ENCODE measurements around the gene EHD4. TPM values are rescaled to one million over a fixed set of nuclear protein-coding genes. Genes with fewer than 3 reads are reported as not detected.

The EHD4 gene
- total RNA-seq, 1 donor from 2014 or later, result 18.8 TPM

DNA sequence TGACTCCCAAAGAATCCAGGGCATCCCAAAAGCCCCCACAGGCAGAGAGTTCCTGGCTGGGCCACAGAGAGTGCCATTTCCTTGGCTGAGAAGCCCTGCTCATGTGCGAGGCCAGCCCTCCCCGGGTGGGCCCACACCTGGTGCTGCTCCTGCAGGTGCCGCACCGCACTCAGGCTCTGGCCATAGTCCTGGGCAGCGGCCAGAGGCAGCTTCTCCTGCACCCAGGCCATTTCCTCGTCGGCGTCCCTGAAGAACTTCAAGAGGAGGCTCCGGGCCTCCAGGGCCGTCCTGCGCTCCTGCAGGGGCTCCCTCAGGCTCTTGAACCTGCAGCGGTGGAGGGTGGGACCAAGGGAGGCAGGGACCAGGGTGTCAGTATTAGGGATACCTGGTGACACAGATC, 115.6 kb downstream of the EHD4 start:
- Mint-ChIP-seq H3K36me3 (no peaks in the 10 kb centered on the region), H3K4me3 (no peak overlapping the region), H3K27me3 (no peaks in the 10 kb centered on the region), H3K9me3 (no peaks in the 10 kb centered on the region), H3K4me1 (ENCODE audit: unreplicated experiment) (peaks cover 4% of the 10 kb centered on the region), H3K27ac (no peak overlapping the region)
- no peak for DNase-seq (ENCODE audit: extremely low spot score, unreplicated experiment)
- TF ChIP-seq, protein P1, sequence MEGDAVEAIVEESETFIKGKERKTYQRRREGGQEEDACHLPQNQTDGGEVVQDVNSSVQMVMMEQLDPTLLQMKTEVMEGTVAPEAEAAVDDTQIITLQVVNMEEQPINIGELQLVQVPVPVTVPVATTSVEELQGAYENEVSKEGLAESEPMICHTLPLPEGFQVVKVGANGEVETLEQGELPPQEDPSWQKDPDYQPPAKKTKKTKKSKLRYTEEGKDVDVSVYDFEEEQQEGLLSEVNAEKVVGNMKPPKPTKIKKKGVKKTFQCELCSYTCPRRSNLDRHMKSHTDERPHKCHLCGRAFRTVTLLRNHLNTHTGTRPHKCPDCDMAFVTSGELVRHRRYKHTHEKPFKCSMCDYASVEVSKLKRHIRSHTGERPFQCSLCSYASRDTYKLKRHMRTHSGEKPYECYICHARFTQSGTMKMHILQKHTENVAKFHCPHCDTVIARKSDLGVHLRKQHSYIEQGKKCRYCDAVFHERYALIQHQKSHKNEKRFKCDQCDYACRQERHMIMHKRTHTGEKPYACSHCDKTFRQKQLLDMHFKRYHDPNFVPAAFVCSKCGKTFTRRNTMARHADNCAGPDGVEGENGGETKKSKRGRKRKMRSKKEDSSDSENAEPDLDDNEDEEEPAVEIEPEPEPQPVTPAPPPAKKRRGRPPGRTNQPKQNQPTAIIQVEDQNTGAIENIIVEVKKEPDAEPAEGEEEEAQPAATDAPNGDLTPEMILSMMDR (conservative IDR thresholded peaks at IDR 0.05), result no peak

DNA sequence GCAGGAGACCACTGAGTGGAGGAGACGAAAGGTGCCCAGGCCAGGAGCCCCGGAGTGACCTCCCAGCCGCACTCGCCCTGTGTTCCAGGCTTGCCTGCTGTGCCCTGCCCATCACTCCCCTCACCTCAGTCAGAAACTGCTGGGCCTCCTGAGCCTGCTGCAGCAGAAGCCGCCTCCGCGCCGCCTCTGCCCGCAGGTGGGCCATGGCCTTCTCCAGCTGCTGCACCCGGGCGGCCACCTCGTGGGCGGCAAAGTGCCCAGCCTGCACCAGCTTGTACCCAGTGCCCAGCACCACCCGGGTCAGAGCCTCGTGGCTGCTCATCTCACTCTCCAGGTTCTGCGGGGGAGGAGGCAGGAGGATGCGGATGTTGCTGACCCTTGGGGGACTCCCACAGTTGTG, 116.1 kb downstream of the EHD4 start:
- no peaks in the 10 kb centered on the region for H3K27me3 Mint-ChIP-seq
- H3K27ac Mint-ChIP-seq, result no peak overlapping the region
- peaks cover 4% of the 10 kb centered on the region for H3K4me1 Mint-ChIP-seq (ENCODE audit: unreplicated experiment)
- no peak overlapping the region for H3K4me3 Mint-ChIP-seq
- no peaks in the 10 kb centered on the region for H3K36me3 Mint-ChIP-seq
- TF ChIP-seq, protein P1 (conservative IDR thresholded peaks at IDR 0.05), result no peak
- no peak for DNase-seq (ENCODE audit: extremely low spot score, unreplicated experiment)
- H3K9me3 Mint-ChIP-seq, result no peaks in the 10 kb centered on the region

- H3K4me3 Mint-ChIP-seq, result no peak overlapping the region
Observed at GRCh38 chr15:41855261-41855961, 116.9 kb downstream of the EHD4 start.

DNA sequence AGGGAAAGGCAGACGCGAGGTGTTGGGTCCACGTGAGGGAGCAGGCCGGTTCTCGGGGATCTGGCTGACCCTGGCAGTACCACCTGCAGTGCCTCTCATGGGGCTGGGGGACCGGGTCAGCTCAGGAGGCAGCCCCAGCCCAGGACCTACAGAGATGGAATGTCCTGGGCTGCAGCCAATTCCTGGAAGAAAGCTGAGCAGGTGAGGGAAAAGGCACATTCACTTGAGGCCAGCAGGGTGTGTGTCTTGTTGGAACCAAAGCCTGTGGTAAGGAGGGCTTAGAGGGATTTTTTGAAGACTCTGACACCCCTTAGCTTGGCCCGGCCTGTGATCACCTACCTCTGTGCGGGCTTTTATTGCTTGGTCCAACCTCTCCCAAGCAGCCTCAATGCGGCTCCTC, 117.9 kb downstream of the EHD4 start:
- H3K27ac Mint-ChIP-seq, result no peak overlapping the region
- TF ChIP-seq, protein P1 (conservative IDR thresholded peaks at IDR 0.05), result no peak
- no peaks in the 10 kb centered on the region for H3K27me3 Mint-ChIP-seq
- no peak overlapping the region for H3K4me3 Mint-ChIP-seq
- peaks cover 4% of the 10 kb centered on the region for H3K4me1 Mint-ChIP-seq (ENCODE audit: unreplicated experiment)
- no peaks in the 10 kb centered on the region for H3K9me3 Mint-ChIP-seq
- H3K36me3 Mint-ChIP-seq, result no peaks in the 10 kb centered on the region
- DNase-seq (ENCODE audit: extremely low spot score, unreplicated experiment), result no peak

More at GRCh38 chr15:41855261-41855961, 116.9 kb downstream of the EHD4 start:
- no peaks in the 10 kb centered on the region for H3K27me3 Mint-ChIP-seq
- H3K36me3 Mint-ChIP-seq, result no peaks in the 10 kb centered on the region
- H3K4me1 Mint-ChIP-seq (ENCODE audit: unreplicated experiment), result peaks cover 4% of the 10 kb centered on the region
- TF ChIP-seq, protein P1 (conservative IDR thresholded peaks at IDR 0.05), result no peak
- peak overlapping the region; percentile 34 for H3K27ac Mint-ChIP-seq
- DNase-seq (ENCODE audit: extremely low spot score, unreplicated experiment), result no peak
- H3K9me3 Mint-ChIP-seq, result no peaks in the 10 kb centered on the region

DNA sequence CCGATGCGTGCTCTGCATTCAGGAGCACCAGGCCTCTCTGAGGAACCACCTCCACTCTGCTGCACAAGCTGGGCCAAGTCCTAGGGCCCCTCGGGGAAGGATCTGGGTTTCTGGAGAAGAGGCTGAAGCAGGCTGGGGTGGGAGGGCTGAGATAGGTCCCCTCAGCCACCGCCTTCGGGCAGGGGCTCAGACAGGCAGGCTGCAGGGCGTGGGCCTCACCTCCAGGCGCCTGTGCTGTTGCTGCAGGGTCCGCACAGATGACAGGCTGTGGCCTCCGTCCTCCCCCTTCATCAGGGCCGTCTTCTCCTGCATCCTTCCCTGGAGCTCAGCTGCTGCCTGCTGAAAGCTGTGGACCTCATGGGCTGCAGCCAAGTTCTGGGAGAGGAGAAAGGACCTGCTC, 118.5 kb downstream of the EHD4 start:
- DNase-seq (ENCODE audit: extremely low spot score, unreplicated experiment), result no peak
- Mint-ChIP-seq H3K27ac (no peak overlapping the region), H3K36me3 (no peaks in the 10 kb centered on the region), H3K4me1 (ENCODE audit: unreplicated experiment) (peaks cover 4% of the 10 kb centered on the region), H3K9me3 (no peaks in the 10 kb centered on the region), H3K4me3 (no peak overlapping the region), H3K27me3 (no peaks in the 10 kb centered on the region)
- TF ChIP-seq, protein P1 (conservative IDR thresholded peaks at IDR 0.05), result no peak

Data from type B pancreatic cell (in vitro differentiated cells).